Adipose tissue (tissue), 3 donors: Measurements from ENCODE around the gene FRMD6. TPM values are rescaled to one million over a fixed set of nuclear protein-coding genes. Genes with fewer than 3 reads are reported as not detected.

Experiments used
- H3K27ac ChIP-seq: one replicate; pipeline ENCODE4 v1.5.1; 2013; ENCODE audit warnings: low read depth, low read length
- WGBS, 3 donors: extraction: QIAGEN DNeasy Blood & Tissue Kit; methylation state at CpG; one replicate each; pipeline ENCODE4 v1.1.7; 2013; 5-methylcytosine and 5-hydroxymethylcytosine counted together
- polyA plus RNA-seq, 3 donors: library from polyadenylated mRNA; stranded (reverse); fragments of 200-250 nt; gene quantifications; one replicate each; pipeline ENCODE4 v1.2.3, GENCODE V29; 2013
- donor health status: healthy with polysubstance abuse.
- donor health status: Bipolar disorder and iron deficiency.
- donor health status: healthy.

The FRMD6 gene
- polyA plus RNA-seq, 3 donors = 2.3 to 16.3 (median 5.2) TPM

GRCh38 chr14:51657762-51658161 is 6.1 kb downstream of the FRMD6 start:
- H3K27ac ChIP-seq = no peak overlapping the region
- 90 to 100% (median 100%) methylated on average over 1 of the region's 1 CpG for WGBS, 3 donors

DNA sequence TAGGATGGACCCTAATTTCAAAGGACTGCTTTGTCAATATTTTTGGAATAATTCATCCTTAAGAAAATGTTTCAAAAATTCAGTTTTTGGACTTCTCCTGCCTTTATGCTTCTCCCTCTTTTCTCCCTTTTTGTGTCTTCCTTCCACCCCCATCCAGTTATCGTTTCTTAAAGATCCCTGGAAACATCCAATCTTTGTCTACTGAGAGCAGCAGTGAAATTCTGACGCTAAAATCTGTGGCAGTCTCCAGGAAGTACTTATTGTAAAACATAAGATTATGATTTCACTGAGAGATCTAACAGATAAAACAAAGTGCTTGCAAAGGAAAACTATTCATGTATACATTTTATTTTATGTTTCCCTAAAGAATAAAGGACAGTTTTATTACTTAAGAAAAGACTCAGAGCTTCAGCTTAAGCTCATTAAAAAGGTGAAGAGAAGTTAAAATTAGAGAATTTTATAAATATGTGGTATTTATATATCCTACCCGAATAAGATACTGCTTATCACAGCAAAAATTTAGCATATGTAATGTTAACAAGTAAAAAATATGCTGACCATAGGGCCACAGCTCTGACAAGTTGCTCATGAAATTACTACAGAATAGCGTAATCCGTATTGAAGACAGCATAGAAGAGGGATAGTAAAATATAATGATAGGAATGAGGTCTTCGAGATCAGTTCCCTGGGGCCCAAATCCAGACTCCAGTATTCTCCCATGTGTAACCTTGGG is 6.9 kb downstream of the FRMD6 start:
- 68 to 75% (median 72%) methylated on average over 6 of the region's 6 CpGs for WGBS, 3 donors
- H3K27ac ChIP-seq = no peak overlapping the region

- H3K27ac ChIP-seq = no peak overlapping the region
- 89 to 98% (median 92%) methylated on average over 2 of the region's 2 CpGs for WGBS, 3 donors
Measured at GRCh38 chr14:51660741-51661140, 9.0 kb downstream of the FRMD6 start.

- H3K27ac ChIP-seq = no peak overlapping the region
Measured at GRCh38 chr14:51661504-51661903, 9.8 kb downstream of the FRMD6 start.

GRCh38 chr14:51663783-51664326 is 12.1 kb downstream of the FRMD6 start:
- 80 to 98% (median 86%) methylated on average over 5 of the region's 5 CpGs for WGBS, 3 donors

DNA sequence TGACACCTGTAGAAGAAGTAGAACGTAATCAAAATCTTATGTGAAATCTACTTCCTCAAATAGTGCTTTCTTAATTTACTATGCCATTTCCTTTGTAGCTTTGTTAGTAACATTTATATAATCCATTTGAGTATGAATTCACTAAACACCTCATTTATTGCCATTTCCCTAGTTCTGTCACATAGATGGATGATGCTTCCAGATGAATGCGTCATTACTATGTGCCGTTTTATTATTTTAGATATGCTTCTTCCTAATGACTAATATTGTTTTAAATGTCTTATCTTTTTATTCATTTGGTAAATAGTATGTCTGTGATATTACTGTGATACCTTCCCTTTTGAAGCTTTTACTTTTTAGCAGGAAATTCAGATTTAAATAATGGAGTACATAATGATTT is 14.4 kb downstream of the FRMD6 start:
- 79 to 90% (median 85%) methylated on average over 3 of the region's 3 CpGs for WGBS, 3 donors
- H3K27ac ChIP-seq = no peak overlapping the region

More at GRCh38 chr14:51663783-51664326, 12.1 kb downstream of the FRMD6 start:
- H3K27ac ChIP-seq = no peak overlapping the region

DNA sequence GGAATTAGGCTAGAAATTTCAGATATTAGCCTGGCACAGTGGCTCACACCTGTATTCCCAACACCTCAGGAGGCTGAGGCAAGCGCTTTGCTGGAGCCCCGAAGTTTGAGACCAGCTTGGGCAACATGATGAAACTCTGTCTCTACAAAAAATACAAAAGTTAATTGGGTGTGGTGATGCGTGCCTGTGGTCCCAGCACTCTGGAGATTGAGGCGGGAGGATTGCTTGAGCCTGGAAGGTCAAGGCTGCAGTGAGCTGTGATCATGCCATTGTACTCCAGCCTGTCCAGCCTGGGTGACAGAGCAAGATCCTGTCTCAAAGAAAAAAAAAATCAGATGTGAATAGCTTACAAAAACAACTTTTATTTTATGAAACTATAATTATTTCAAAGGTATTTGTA is 15.1 kb downstream of the FRMD6 start:
- 80 to 87% (median 86%) methylated on average over 4 of the region's 4 CpGs for WGBS, 3 donors
- no peak overlapping the region for H3K27ac ChIP-seq

DNA sequence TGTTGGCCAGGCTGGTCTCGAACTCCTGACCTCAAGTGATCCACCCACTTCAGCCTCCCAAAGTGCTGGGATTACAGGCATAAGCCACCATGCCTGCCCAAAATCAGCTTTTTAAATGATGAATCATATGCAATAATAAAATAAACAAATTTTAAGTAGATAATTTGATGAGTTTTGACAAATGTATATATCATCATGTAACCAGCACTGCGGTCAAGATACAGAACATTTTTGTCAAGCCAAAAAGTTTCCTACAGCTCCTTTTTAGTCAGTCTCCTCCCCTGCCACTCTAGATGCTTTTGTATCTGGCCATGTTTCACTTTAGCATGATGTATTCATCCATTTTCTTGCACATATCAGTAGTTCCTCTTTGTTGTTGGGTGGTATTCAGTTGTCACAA is 17.2 kb downstream of the FRMD6 start:
- no peak overlapping the region for H3K27ac ChIP-seq
- 94 to 100% (median 100%) methylated on average over 2 of the region's 2 CpGs for WGBS, 3 donors

- WGBS, 3 donors = 94 to 96% (median 94%) methylated on average over 5 of the region's 5 CpGs
Measured at GRCh38 chr14:51674294-51675002, 22.7 kb downstream of the FRMD6 start.

DNA sequence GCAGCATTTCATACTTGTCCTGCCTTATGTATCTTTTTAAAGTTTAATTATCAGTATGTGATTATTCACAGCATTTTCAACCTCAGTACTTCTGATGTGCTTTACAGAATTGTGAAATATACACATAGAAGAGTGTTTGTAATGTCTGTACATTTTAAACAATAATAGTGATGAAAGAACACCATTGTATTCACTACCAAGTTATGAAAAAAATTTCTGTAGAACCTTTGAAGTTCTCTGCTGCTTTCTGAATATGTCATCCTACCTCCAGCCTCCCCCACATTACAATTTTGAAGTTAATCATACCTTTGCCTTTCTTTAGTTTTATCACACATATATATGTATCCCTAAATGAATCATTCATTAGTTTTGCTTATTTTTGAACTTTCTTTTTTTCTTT is 24.8 kb downstream of the FRMD6 start:
- no peak overlapping the region for H3K27ac ChIP-seq

More at GRCh38 chr14:51674294-51675002, 22.7 kb downstream of the FRMD6 start:
- H3K27ac ChIP-seq = no peak overlapping the region

DNA sequence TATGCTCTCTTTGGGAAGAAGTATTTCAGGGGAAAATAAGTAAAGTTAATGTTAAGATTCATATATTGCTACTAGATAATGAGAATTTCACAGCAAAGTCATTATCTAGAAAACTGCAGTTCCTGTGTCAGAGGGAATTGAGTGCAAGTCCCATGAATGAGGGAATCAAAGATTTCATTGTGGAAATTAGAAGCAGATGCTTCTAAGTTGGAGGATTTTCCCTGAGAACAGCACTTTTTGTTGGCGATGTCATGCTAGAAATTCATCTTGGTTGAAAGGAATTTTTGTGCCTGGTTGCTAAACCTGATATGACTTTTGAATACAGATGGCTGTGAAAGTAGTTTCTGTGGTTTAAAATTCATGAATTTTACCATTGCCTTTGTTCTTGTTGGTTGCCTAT is 25.6 kb downstream of the FRMD6 start:
- 50 to 75% (median 62%) methylated on average over 1 of the region's 1 CpG for WGBS, 3 donors
- no peak overlapping the region for H3K27ac ChIP-seq

DNA sequence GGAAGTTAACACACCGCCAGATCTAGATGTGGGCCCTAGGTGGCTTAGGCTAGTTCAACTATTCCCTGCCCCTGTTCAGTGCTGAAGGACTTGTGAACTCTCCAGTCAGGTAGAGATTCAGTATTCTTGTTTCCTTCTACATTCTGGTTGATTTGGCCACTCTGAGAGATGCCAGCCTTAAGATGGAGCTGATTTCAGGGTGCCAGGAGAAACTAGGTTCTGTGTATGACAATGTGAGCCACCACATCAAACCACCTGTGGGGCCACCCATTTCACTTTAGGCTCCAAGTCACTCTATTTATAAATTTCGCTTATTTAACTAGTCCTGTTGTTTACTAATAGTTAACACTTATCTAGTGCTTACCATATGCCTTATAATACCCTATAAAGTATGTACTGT is 26.0 kb downstream of the FRMD6 start:
- 79 to 94% (median 88%) methylated on average over 2 of the region's 2 CpGs for WGBS, 3 donors
- H3K27ac ChIP-seq = no peak overlapping the region

DNA sequence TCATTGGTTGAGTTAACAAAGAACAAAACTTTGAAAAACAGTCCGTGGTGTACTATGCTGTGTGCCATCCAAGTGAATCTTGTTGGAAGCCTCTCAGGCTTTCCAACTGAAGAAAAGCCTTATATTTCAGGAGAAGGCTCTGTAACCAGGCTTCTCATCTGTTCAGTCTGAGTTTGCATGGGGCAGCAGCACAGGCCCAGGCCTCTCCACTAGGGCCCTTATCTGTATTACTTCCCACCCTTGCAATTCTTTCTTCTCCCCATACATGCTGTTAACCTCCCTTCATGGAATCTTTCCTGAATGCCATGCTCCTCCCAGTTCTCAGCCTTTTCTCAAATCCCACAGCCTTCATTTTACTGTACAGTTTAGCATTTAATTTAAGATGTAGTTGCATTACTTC is 28.3 kb downstream of the FRMD6 start:
- WGBS, 3 donors = 90 to 100% (median 100%) methylated on average over 1 of the region's 1 CpG
- no peak overlapping the region for H3K27ac ChIP-seq

- no peak overlapping the region for H3K27ac ChIP-seq
- 43 to 82% (median 66%) methylated on average over 1 of the region's 1 CpG for WGBS, 3 donors
Measured at GRCh38 chr14:51681411-51681810, 29.7 kb downstream of the FRMD6 start.

DNA sequence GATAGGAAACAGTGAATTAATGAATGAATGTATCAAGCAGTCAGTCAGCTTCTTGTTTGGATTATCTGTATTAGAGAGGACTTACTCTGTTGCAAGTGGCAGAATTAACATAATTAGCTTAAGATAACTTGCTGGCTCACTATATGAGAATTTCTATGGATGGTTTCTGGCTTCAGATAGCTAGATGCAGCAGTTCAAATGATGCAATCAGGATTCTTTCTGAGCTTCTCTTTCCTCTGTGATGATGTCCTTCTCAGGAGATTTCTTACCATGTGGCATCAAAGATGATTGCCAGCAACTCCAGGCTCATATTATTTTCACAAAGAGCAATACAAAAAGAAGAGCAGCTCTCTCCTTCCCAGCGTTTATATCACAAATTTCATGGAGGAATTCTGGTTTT is 30.7 kb downstream of the FRMD6 start:
- no peak overlapping the region for H3K27ac ChIP-seq
- 86 to 96% (median 93%) methylated on average over 1 of the region's 1 CpG for WGBS, 3 donors

GRCh38 chr14:51684760-51685159 is 33.0 kb downstream of the FRMD6 start:
- no peak overlapping the region for H3K27ac ChIP-seq

- H3K27ac ChIP-seq = no peak overlapping the region
- WGBS, 3 donors = 94 to 96% (median 95%) methylated on average over 1 of the region's 1 CpG
Measured at GRCh38 chr14:51691176-51691575, 39.5 kb downstream of the FRMD6 start.

GRCh38 chr14:51692646-51693045 is 40.9 kb downstream of the FRMD6 start:
- 95 to 98% (median 95%) methylated on average over 3 of the region's 3 CpGs for WGBS, 3 donors
- H3K27ac ChIP-seq = no peak overlapping the region

DNA sequence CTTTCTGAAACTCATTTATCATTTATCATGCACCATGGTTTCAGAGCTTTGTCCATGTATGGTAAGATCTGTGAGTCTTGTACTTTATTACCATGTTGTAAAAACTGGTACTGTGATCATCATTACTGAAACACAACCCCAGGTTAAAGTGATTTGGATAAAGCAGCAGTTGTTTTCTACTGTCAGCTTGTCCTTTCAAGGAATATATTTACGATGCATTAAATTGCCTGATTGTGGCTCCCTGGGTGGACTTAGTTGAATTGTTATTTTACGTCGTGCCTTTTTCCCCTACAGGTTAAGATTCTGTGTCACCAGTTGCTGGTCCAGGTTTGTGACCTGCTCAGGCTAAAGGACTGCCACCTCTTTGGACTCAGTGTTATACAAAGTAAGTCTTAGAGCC is 46.1 kb downstream of the FRMD6 start:
- 83 to 86% (median 83%) methylated on average over 3 of the region's 3 CpGs for WGBS, 3 donors
- no peak overlapping the region for H3K27ac ChIP-seq

DNA sequence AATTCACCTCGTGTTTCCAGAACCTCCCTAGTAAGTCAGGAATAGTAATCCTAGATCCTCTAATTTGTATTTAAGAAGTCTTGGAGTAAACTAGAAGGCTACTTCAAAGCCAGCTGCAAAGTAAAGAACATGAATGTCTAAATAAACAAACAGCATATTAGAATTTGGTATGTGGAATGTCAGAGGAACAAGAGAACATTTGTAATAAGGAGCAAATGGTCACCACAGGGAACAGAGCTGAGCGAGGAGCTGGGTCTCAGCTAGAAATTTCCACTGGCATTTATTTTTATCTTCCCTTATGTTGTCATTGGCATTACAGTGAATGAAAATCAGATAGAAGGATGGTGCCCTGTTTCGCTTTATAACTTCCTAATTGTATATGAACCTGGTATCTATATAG is 50.2 kb downstream of the FRMD6 start:
- H3K27ac ChIP-seq = no peak overlapping the region
- WGBS, 3 donors = 81 to 86% (median 86%) methylated on average over 3 of the region's 3 CpGs
